HG02610 (cell line): Measurements from ENCODE around the gene ERC1.
A peak's percentile ranks its signal among the peaks of the same experiment; 100 is the strongest.
"Not testable (repeated sequence)": the region's sequence is repeated elsewhere in the genome, so short reads cannot be mapped to it uniquely, and the experiment has no call there.

Source experiments
- ATAC-seq: cut with Tn5 transposase; IDR thresholded peaks from one replicate; pipeline ENCODE4 v1.9.1; 2021; ENCODE audit warnings: mild to moderate bottlenecking, moderate library complexity; ENCODE audit not compliant: unreplicated experiment

ERC1 gene

GRCh38 chr12:1174659-1175058 is 183.6 kb downstream of the ERC1 start:
- ATAC-seq = no peak

DNA sequence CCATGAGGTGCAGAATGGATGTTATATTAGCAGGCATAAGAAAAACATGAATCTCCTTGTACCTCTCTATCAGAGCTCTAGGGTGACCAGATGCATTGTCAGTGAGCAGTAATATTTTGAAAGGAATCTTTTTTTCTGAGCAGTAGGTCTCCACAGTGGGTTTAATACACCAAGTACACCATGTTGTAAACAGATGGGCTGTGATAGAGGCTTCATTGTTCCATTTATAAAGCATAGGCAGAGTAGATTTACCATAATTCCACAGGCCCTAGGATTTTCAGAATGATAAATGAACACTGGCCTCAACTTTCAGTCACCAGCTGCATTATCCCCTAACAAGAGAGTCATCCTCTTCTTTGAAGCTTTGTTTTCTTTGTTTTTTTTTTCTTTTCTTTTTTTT is 185.2 kb downstream of the ERC1 start:
- ATAC-seq = no peak

DNA sequence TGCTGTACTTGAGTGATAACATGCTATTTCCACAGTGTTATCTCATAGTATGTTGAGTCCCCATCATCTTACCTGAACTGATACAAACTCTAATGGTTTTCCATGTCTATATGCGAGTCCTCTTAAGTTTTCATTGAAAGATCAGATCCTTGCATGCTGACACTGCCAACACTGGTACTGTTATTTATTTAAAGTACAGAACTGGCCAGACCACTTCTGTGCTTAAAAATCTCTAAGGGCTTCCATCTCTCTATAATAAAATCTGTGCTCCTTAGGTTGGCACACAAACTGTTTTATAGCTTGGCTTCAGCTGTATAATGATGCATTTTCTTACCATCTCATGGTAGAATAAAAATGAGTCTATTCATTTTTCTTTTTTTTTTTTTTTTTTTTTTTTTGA is 188.1 kb downstream of the ERC1 start:
- ATAC-seq = no peak

- no peak for ATAC-seq
Observed at GRCh38 chr12:1182069-1182468, 191.0 kb downstream of the ERC1 start.

DNA sequence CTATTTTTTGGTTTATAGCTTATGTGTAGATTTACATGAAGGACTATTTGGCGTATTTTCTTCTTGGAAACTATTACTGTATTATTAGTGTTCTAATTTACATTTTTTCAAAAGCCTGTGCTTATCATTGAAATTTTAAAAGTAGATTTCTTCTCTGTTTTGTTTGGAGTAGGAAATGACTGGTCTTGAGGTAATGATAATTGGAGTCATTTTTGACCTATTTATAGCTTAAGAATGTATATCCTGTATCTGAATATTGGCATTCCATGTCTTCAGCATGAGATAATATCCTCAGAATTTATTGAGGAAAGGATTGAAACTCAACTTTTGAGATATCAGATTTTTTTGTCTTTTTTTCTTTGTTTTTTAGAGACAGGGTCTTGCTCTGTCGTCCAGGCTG is 193.4 kb downstream of the ERC1 start:
- no peak for ATAC-seq

DNA sequence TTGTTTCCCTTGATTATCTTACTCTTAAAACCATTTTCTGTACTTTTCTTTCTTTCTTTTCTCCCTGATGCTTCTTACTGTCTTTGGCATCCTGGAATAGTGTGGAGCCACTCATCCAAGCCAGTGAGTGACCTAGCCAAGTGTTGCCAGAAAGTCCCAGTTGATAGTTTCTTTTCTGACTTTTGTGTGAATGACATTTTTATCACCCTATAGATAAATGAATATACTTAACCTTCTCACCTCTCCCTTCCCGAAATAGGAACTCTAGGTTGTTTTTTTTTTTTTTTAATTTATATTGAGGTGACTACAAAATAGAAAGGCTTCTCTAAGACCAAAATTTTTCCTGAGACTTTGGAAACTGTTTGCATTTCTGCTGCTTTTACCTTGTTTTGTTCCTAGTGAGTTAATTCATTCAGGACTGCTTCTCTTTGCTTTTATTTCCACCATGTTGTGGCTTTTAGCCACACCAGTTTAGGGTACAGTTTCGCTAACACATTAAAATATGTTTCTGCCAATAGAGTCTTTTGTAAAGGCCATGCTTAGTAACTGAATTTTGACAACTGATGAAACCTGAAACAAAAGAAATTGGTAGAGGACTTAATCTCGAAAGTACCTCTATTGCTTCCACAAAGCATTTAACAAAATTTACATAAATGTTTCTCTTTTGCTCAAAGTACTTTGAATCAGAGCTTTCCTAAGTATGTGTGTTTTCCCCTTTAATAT is 194.6 kb downstream of the ERC1 start:
- ATAC-seq = peak; percentile 60

GRCh38 chr12:1186298-1186697 is 195.3 kb downstream of the ERC1 start:
- ATAC-seq = no peak

GRCh38 chr12:1188016-1188415 is 197.0 kb downstream of the ERC1 start:
- ATAC-seq = no peak

DNA sequence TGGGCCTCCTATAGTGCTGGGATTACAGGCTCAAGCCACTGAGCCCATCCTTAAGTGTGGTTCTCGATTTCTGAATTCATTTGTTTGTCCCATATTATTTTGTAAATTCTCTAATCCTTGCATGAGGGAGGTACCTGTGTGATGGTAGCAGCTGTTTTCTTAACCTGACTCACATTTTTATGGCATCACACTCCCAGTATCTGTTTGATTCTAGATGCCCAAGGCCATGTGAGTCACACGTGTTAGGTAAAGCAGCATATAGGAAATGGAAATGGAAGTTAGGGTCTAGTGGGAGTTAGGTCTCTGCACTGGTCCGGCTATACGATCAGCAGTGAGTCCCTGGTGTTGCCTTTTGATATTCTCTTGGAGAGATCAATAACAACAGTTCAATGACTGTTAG is 198.1 kb downstream of the ERC1 start:
- no peak for ATAC-seq

GRCh38 chr12:1195513-1195912 is 204.5 kb downstream of the ERC1 start:
- no peak for ATAC-seq

DNA sequence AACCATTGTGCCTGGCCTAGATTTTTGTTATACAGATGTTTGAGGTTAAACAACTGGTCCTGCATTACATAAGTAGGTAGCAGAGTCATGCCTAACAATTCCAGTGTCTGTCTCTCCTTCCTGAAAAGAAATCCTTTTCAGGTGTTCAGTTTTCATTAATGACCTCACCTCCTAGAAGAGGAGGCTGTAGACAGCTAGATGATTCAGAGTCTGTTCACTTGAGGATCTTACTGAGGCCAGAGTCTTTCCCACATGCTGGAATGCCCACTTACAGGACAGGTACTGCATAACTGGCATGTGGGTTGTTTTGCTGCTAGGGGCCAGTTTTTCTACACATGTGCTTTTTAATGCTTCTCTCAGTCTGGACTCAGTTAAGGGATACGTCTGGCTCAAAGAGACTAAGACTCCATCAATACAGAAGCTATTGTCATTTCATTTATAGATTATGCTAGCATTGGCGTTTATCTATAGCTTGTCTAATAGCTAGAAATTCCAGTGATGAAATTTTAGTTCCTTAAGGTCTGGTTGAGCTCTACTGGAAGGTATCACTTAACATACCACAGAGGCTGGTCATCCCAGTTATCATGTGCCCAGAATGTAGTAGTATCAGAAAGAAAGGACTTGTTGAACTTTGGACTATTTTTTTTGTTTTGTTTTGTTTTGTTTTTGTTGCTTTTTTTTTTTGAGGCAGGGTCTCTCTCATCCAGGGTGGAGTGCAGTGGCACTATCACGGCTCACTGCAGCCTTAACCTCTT is 206.4 kb downstream of the ERC1 start:
- no peak for ATAC-seq

- ATAC-seq = not testable (repeated sequence)
Observed at GRCh38 chr12:1198854-1199253, 207.8 kb downstream of the ERC1 start.

- no peak for ATAC-seq
Observed at GRCh38 chr12:1199700-1200099, 208.7 kb downstream of the ERC1 start.

DNA sequence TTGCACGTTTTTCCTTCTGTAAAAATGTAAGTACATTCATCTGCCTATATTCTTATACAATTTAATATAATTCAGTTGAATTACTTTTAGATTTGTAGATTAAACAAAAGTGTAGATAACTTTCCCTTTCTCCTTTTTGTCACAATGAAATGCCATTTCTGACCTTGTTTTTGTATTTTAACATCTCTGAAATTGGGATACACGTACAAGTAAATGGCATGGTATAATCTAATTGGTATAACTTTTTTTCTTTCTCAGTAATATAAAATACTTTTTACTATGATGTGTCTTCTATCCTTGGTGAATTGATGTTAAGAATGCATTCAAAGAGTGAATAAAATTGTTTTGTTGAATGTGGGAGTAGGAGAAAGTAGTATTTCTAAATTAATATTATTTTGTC is 210.0 kb downstream of the ERC1 start:
- no peak for ATAC-seq

- ATAC-seq = no peak
Observed at GRCh38 chr12:1201886-1202285, 210.9 kb downstream of the ERC1 start.

GRCh38 chr12:1203735-1204019 is 212.7 kb downstream of the ERC1 start:
- no peak for ATAC-seq

DNA sequence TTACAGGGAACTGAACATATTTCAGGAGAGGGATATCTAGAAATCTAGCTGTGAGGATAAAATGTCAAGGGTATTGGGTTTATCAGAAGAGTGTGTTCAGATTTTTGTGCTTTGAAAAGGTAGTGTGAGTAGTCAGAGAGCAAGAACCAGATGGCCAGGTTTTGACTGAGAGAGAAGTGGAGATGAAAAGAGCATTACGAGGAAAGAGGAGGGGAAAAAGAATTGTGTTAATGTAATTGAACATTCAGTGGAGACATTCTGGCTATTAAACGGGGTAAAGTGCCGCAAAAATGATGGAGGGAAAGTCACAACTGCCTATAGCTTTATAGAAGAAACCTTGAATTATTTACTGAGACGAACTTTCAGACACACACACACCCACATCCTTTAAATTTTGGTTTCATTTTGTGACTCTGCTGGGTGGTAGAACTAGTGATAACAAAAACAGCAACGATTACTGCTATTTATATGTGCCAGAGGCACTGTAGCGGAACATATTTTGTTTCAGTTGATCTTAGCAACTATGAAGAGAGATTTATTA is 213.6 kb downstream of the ERC1 start:
- ATAC-seq = peak; percentile 71

DNA sequence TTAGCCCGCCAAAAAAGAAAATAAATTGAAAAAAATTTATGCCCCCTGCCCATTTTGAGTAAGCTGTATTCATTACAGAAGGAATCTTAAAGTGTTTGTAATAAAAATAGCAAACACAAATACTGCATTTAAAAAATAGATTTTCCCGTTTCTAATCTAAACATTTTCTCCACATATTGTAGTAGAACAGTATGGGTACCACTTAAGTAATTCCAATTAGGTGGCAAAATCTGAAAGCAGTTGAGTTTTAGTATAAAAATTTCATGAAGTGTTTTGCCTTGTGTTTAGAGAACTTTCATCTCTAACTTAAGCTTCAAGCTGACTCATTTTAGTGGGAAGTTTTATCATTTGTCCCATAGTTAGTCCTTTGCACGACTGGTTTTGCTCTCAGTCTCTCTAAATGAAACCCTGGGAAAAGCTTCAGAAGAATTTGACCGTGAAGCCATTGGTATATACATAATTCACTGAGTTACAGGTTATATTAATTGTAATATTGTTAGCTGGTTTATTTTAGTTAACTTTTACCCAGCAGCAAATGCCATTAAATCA is 214.6 kb downstream of the ERC1 start:
- ATAC-seq = no peak

GRCh38 chr12:1206118-1206734 is 215.2 kb downstream of the ERC1 start:
- no peak for ATAC-seq

DNA sequence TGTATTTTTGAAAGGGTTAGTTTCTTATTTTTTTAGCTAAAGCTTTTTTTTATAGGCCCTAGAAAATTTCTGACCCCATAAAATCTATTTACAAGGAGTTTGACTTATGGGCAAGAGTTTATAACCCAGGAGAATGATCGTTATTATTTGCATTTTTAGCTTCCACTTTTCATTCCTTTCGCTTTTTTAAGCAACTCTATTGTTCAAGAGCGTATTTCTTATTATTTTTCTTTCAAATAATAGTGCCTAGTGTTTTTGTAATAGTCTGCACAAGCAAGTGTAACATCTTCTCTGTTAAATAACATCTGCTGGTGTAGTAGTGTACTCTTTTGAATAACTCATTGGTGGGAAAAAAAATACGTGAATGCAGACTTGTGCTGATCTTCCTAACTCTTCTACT is 216.3 kb downstream of the ERC1 start:
- no peak for ATAC-seq

- not testable (repeated sequence) for ATAC-seq
Observed at GRCh38 chr12:1208719-1209118, 217.7 kb downstream of the ERC1 start.

DNA sequence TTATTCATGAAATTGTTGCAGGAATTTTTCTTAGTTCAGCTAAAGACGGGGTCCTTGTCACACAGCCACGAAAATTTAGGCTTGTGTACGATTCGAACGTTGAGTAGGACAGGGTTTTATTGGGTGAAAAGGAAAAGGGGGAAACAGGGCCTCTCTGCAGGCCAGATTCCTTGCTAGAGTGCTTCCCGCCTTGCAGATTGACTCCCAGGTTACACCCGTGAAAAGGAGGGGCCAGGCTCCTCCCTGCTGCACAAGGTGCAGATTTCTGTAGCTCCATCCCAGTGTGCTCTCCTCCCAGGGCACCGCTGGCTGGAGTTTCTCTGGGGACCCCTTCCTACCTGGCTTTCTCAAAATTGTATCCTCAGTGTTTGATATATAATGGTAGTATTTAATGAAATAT is 221.5 kb downstream of the ERC1 start:
- ATAC-seq = no peak
